Measurements from ENCODE around the gene ZNF503. TPM values are rescaled to one million over a fixed set of nuclear protein-coding genes. Genes with fewer than 3 reads are reported as not detected.

ZNF503 gene
- total RNA-seq, 1 donor from 2014 or later: 36.2 TPM

GRCh38 chr10:75350791-75351190 lies 50.8 kb downstream of the ZNF503 start:
- H3K4me3 ChIP-seq: no peak overlapping the region
- ATAC-seq (no peak), DNase-seq (no peak)
- no peak overlapping the region for H3K27ac ChIP-seq
- TF ChIP-seq, protein P1, sequence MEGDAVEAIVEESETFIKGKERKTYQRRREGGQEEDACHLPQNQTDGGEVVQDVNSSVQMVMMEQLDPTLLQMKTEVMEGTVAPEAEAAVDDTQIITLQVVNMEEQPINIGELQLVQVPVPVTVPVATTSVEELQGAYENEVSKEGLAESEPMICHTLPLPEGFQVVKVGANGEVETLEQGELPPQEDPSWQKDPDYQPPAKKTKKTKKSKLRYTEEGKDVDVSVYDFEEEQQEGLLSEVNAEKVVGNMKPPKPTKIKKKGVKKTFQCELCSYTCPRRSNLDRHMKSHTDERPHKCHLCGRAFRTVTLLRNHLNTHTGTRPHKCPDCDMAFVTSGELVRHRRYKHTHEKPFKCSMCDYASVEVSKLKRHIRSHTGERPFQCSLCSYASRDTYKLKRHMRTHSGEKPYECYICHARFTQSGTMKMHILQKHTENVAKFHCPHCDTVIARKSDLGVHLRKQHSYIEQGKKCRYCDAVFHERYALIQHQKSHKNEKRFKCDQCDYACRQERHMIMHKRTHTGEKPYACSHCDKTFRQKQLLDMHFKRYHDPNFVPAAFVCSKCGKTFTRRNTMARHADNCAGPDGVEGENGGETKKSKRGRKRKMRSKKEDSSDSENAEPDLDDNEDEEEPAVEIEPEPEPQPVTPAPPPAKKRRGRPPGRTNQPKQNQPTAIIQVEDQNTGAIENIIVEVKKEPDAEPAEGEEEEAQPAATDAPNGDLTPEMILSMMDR (IDR thresholded peaks at IDR 0.05): no peak
- H3K36me3 ChIP-seq: no peaks in the 10 kb centered on the region
- no peaks in the 10 kb centered on the region for H3K4me1 ChIP-seq
- H3K9me3 ChIP-seq: no peaks in the 10 kb centered on the region
- intact Hi-C loops (cut with DNase I): no loop called here
- H3K27me3 ChIP-seq: no peaks in the 10 kb centered on the region

Other genes with a start within 250 kb of the ZNF503 start
- gene VDAC2, start 191.0 kb downstream of the ZNF503 start, total RNA-seq: 119 TPM
- gene COMTD1, start 165.8 kb downstream of the ZNF503 start, total RNA-seq: 21.8 TPM
- 20.0 TPM for gene LRMDA, start 29.9 kb upstream of the ZNF503 start, total RNA-seq